Heart left ventricle (tissue), 11 donors: ENCODE data around the gene CERS3. TPM values are rescaled to one million over a fixed set of nuclear protein-coding genes. Genes with fewer than 3 reads are reported as not detected.

ENCODE experiments used
- polyA plus RNA-seq, 2 donors: library from polyadenylated mRNA; stranded (reverse); fragments of 200-250 nt; gene quantifications; one replicate each; pipeline ENCODE4 v1.2.3, GENCODE V29; 2013
- total RNA-seq, 9 donors: library from RNA; depleted of rRNA in 2 of 9; stranded (reverse); fragments of >200 nt in 2 of 9; fragmentation: NEBNext Ultra II Directional in 3 of 9; extraction: Animal tissue kit (Norgen Biotek cat#: 25700) in 3 of 9; gene quantifications; one replicate each; pipeline versions ENCODE4 v1.1.0 to v1.2.4, GENCODE V29; 2016 to 2023
- donor health status: ischemic (EF 13 %, LVEDD 7.1; RV severe dilation, severe dysfunction).
- donor health status: healthy with polysubstance abuse.
- donor health status: DM: no; HTN: yes; CAD: no.
- donor health status: DM: no; HTN: no; CAD: no.
- donor health status: ischemic (EF 25% LVEDD 5.7; RV mildly dilated, moderate dysfunction).
- donor health status: healthy.
- donor health status: DM: yes; HTN: yes; CAD: no.
- donor health status: PGD.
- donor health status: nonischemic (EF 23%, LVEDD 6.1; RV moderate dilation, normal function).

The CERS3 gene
- total and polyA plus RNA-seq, 11 donors = not detected

Other genes with a start within 250 kb of the CERS3 start
- gene ADAMTS17, start 187.0 kb downstream of the CERS3 start, total RNA-seq = 1 to 10 TPM in 7 of 9 donors, under 1 TPM in 2; 0.52 to 2.4 (median 1.9) TPM
- gene ADAMTS17, start 187.0 kb downstream of the CERS3 start, polyA plus RNA-seq = under 1 TPM; 0.30 to 0.58 TPM
- 10 to 100 TPM in 2 of 9 donors, 1 to 10 TPM in 7; 6.1 to 11.8 (median 9.1) TPM for gene LINS1, start 73.2 kb upstream of the CERS3 start, total RNA-seq
- 1 to 10 TPM; 3.1 to 7.0 TPM for gene LINS1, start 73.2 kb upstream of the CERS3 start, polyA plus RNA-seq
- gene ASB7, start 73.6 kb upstream of the CERS3 start, total RNA-seq = 1 to 10 TPM; 4.9 to 6.9 (median 6.6) TPM
- 1 to 10 TPM; 2.3 to 5.4 TPM for gene ASB7, start 73.6 kb upstream of the CERS3 start, polyA plus RNA-seq